Activated CD4-positive, alpha-beta memory T cell treated with anti-CD3 and anti-CD28 coated beads for 36 hours (primary cell): ENCODE data around the gene TMEM134. TPM values are rescaled to one million over a fixed set of nuclear protein-coding genes. Genes with fewer than 3 reads are reported as not detected.
"Not testable (repeated sequence)": the region's sequence is repeated elsewhere in the genome, so short reads cannot be mapped to it uniquely, and the experiment has no call there.

Experiments
- CTCF ChIA-PET: fragments of 350-600 bp; sonication (Branson Sonifier 250); formaldehyde crosslinking; loops from one replicate; lab custom pipeline; 2021; ENCODE audit warnings: antibody characterized with exemption, inconsistent platforms; lab: Charles Lee
- POLR2A ChIA-PET: fragments of 350-600 bp; sonication (Branson Sonifier 250); formaldehyde crosslinking; loops from one replicate; lab custom pipeline; 2021; ENCODE audit warnings: antibody characterized with exemption; lab: Charles Lee
- DNase-seq: peaks from one replicate; pipeline ENCODE4 v3.0.0-alpha.2; 2020
- H3K27ac Mint-ChIP-seq: one replicate; pipeline ENCODE4 v1.8.0; 2021; ENCODE audit warnings: mixed read lengths
- H3K27me3 Mint-ChIP-seq: one replicate; pipeline ENCODE4 v1.8.0; 2021; ENCODE audit warnings: mixed read lengths
- H3K36me3 Mint-ChIP-seq: one replicate; pipeline ENCODE4 v1.8.0; 2021; ENCODE audit warnings: mixed read lengths
- H3K4me1 Mint-ChIP-seq: one replicate; pipeline ENCODE4 v1.8.0; 2021; ENCODE audit warnings: low read depth, mixed read lengths
- H3K4me3 Mint-ChIP-seq: one replicate; pipeline ENCODE4 v1.8.0; 2021; ENCODE audit warnings: mild to moderate bottlenecking, mixed read lengths
- H3K9me3 Mint-ChIP-seq: one replicate; pipeline ENCODE4 v1.8.0; 2021; ENCODE audit warnings: mixed read lengths
- intact Hi-C: fragments of 100-400 bp; cut with micrococcal nuclease; formaldehyde crosslinking; loops from one replicate; pipeline ENCODE4 v1.15.1; 2023
- total RNA-seq, 2 experiments: library from RNA; stranded (reverse); gene quantifications; one replicate each; pipeline ENCODE4 v1.2.3, GENCODE V29; 2021

The TMEM134 gene
- total RNA-seq, 2 experiments from 2014 or later, result 68.2 to 75.2 TPM

DNA sequence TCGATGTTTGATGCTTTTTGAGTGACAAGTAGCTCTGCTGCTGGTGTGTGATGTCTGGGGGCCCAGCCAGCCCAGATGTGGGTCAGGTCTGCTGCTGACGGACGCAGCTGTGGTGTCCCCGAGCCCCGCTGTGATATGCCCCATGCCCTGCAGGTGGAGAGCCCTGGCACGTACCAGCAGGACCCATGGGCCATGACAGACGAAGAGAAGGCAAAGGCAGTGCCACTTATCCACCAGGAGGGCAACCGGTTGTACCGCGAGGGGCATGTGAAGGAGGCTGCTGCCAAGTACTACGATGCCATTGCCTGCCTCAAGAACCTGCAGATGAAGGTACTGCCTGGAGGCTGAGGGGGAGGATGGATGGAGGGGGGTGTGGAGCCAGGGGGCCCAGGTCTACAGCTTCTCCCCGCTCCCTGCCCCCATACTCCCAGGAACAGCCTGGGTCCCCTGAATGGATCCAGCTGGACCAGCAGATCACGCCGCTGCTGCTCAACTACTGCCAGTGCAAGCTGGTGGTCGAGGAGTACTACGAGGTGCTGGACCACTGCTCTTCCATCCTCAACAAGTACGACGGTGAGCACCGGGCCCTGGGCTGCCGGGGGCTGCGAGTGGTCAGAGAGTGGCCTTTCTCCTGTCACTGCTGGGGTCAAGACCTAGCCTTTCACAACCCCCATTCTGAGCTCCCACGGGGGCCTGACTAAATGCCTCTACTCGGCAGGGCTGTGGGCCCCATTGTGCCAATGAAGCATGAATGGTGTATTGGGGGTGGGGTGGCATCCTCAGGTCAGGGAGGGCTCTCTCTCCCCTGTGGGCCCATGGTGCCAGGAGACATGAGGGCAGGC is 21.1 kb upstream of the TMEM134 start:
- Mint-ChIP-seq H3K4me1 (peaks cover 50% of the 10 kb centered on the region), H3K36me3 (peaks cover 57% of the 10 kb centered on the region), H3K27ac (peak overlapping the region; percentile 85), H3K27me3 (no peaks in the 10 kb centered on the region), H3K4me3 (peak overlapping the region; percentile 34), H3K9me3 (no peaks in the 10 kb centered on the region)
- DNase-seq, result no peak
- intact Hi-C loops, result loop anchor here (5.0 to 10.0 kb wide), 3 partner anchors 203 to 375 kb away; partner anchors contain the start of genes ANKRD13D and KDM2A
- ChIA-PET POLR2A (interaction anchor here (1.1 to 4.2 kb wide), 5 partner anchors 15 to 86 kb away, joined by 3 to 21 read pairs (median 6); partner anchors contain the start of genes PITPNM1, PTPRCAP and TMEM134), CTCF (no interaction called here)

- H3K36me3 Mint-ChIP-seq, result peaks cover 64% of the 10 kb centered on the region
- POLR2A ChIA-PET, result interaction anchor here (1.4 to 7.2 kb wide), 3 partner anchors 16 to 92 kb away, joined by 5 to 67 read pairs (median 21); partner anchors contain the start of genes PITPNM1 and PTPRCAP
- peak overlapping the region; percentile 99 for H3K27ac Mint-ChIP-seq
- intact Hi-C loops, result loop anchor here (5.0 to 10.0 kb wide), 3 partner anchors 202 to 375 kb away; partner anchors contain the start of genes ANKRD13D and KDM2A
- CTCF ChIA-PET, result interaction anchor here (2.3 kb wide), 1 partner anchor 17 kb away, joined by 10 read pairs; the partner anchor contains the start of gene PITPNM1
- H3K9me3 Mint-ChIP-seq, result no peaks in the 10 kb centered on the region
- H3K27me3 Mint-ChIP-seq, result no peaks in the 10 kb centered on the region
- no peak for DNase-seq
- peaks cover 58% of the 10 kb centered on the region for H3K4me1 Mint-ChIP-seq
- peak overlapping the region; percentile 34 for H3K4me3 Mint-ChIP-seq
These were observed 20.3 kb upstream of the TMEM134 start for GRCh38 chr11:67489203-67489884.

- DNase-seq, result peak; percentile 87
- intact Hi-C loops, result loop anchor here (1.0 to 10.0 kb wide), 6 partner anchors 20 to 372 kb away; partner anchors contain the start of genes ANKRD13D and KDM2A
- ChIA-PET POLR2A (interaction anchor here (1.0 to 7.2 kb wide), 7 partner anchors 18 to 214 kb away, joined by 3 to 67 read pairs (median 17); partner anchors contain the start of genes CDK2AP2, CORO1B, PITPNM1 and PPP1CA), CTCF (interaction anchor here (0.6 to 1.5 kb wide), 3 partner anchors 19 to 133 kb away, joined by 3 to 4 read pairs (median 4); partner anchors contain the start of gene RAD9A)
- no peaks in the 10 kb centered on the region for H3K9me3 Mint-ChIP-seq
- peak overlapping the region; percentile 99 for H3K27ac Mint-ChIP-seq
- H3K27me3 Mint-ChIP-seq, result no peaks in the 10 kb centered on the region
- H3K4me1 Mint-ChIP-seq, result peaks cover 64% of the 10 kb centered on the region
- peak overlapping the region; percentile 90 for H3K4me3 Mint-ChIP-seq
- H3K36me3 Mint-ChIP-seq, result peaks cover 60% of the 10 kb centered on the region
These were observed 17.6 kb upstream of the TMEM134 start for GRCh38 chr11:67486481-67487195.

GRCh38 chr11:67485873-67486361 is 16.9 kb upstream of the TMEM134 start:
- H3K27me3 Mint-ChIP-seq, H3K9me3 Mint-ChIP-seq: not testable (repeated sequence)
- H3K36me3 Mint-ChIP-seq, result peaks cover 55% of the 10 kb centered on the region
- CTCF ChIA-PET, result interaction anchor here (0.9 to 3.6 kb wide), 3 partner anchors 17 to 129 kb away, joined by 3 to 13 read pairs (median 4); partner anchors contain the start of gene TMEM134
- intact Hi-C loops, result loop anchor here (1.0 to 10.0 kb wide), 5 partner anchors 47 to 371 kb away; partner anchors contain the start of genes ANKRD13D and KDM2A
- peaks cover 62% of the 10 kb centered on the region for H3K4me1 Mint-ChIP-seq
- peak; percentile 90 for DNase-seq
- POLR2A ChIA-PET, result interaction anchor here (0.6 to 7.2 kb wide), 11 partner anchors 17 to 84 kb away, joined by 3 to 67 read pairs (median 4); partner anchors contain the start of genes CDK2AP2, CORO1B, PITPNM1 and PPP1CA
- H3K27ac Mint-ChIP-seq, result peak overlapping the region; percentile 99
- peak overlapping the region; percentile 90 for H3K4me3 Mint-ChIP-seq

- H3K9me3 Mint-ChIP-seq, result no peaks in the 10 kb centered on the region
- peaks cover 58% of the 10 kb centered on the region for H3K4me1 Mint-ChIP-seq
- H3K4me3 Mint-ChIP-seq, result peak overlapping the region; percentile 90
- intact Hi-C loops, result loop anchor here (1.0 to 10.0 kb wide), 5 partner anchors 46 to 370 kb away; partner anchors contain the start of genes ANKRD13D, KDM2A and POLD4
- DNase-seq, result peak; percentile 88
- H3K36me3 Mint-ChIP-seq, result peaks cover 47% of the 10 kb centered on the region
- H3K27me3 Mint-ChIP-seq, result no peaks in the 10 kb centered on the region
- ChIA-PET POLR2A (interaction anchor here (0.7 to 7.2 kb wide), 10 partner anchors 16 to 84 kb away, joined by 3 to 67 read pairs (median 4); partner anchors contain the start of genes PITPNM1, PPP1CA, PTPRCAP and TMEM134), CTCF (interaction anchor here (0.9 to 3.6 kb wide), 4 partner anchors 16 to 130 kb away, joined by 3 to 13 read pairs (median 8); partner anchors contain the start of genes PITPNM1, PPP1CA and TMEM134)
- H3K27ac Mint-ChIP-seq, result peak overlapping the region; percentile 99
These were observed 15.8 kb upstream of the TMEM134 start for GRCh38 chr11:67484847-67485311.

- peak overlapping the region; percentile 99 for H3K27ac Mint-ChIP-seq
- H3K36me3 Mint-ChIP-seq, result peaks cover 42% of the 10 kb centered on the region
- H3K4me3 Mint-ChIP-seq, result peak overlapping the region; percentile 90
- peak; percentile 74 for DNase-seq
- POLR2A ChIA-PET, result interaction anchor here (0.7 to 7.2 kb wide), 11 partner anchors 15 to 244 kb away, joined by 3 to 67 read pairs (median 5); partner anchors contain the start of genes PPP1CA, PTPRCAP, RPS6KB2 and TMEM134
- H3K4me1 Mint-ChIP-seq, result peaks cover 51% of the 10 kb centered on the region
- no peaks in the 10 kb centered on the region for H3K27me3 Mint-ChIP-seq
- H3K9me3 Mint-ChIP-seq, result no peaks in the 10 kb centered on the region
- intact Hi-C loops, result loop anchor here (1.0 to 10.0 kb wide), 4 partner anchors 15 to 369 kb away; partner anchors contain the start of genes KDM2A, POLD4 and TMEM134
- CTCF ChIA-PET, result interaction anchor here (1.8 to 3.6 kb wide), 3 partner anchors 15 to 83 kb away, joined by 8 to 13 read pairs (median 9); partner anchors contain the start of genes PITPNM1, PPP1CA and TMEM134
These were observed 15.0 kb upstream of the TMEM134 start for GRCh38 chr11:67483831-67484665.

GRCh38 chr11:67482827-67483798 is 14.1 kb upstream of the TMEM134 start, which contains the start of gene AIP:
Gene AIP, plus strand, starts transcription at chr11:67483026. Its CDS starts 133 bp downstream, at chr11:67483159.
- Mint-ChIP-seq H3K4me3 (peak within 1 kb of the TSS; percentile 90), H3K9me3 (no peaks in the 10 kb centered on the region), H3K27me3 (no peaks in the 10 kb centered on the region), H3K27ac (peak within 1 kb of the TSS; percentile 99), H3K4me1 (peaks cover 42% of the 10 kb centered on the region), H3K36me3 (peaks cover 32% of the 10 kb centered on the region)
- intact Hi-C loops, result loop anchor here (1.0 to 10.0 kb wide), 3 partner anchors 14 to 368 kb away; partner anchors contain the start of genes KDM2A and TMEM134
- POLR2A ChIA-PET, result interaction anchor here (0.7 to 7.2 kb wide), 7 partner anchors 15 to 243 kb away, joined by 3 to 67 read pairs (median 5); partner anchors contain the start of genes PPP1CA, PTPRCAP, RPS6KB2 and TBC1D10C
- peak; percentile 99 for DNase-seq
- CTCF ChIA-PET, result interaction anchor here (1.0 to 3.6 kb wide), 4 partner anchors 14 to 137 kb away, joined by 3 to 13 read pairs (median 6); partner anchors contain the start of genes PITPNM1 and TMEM134

DNA sequence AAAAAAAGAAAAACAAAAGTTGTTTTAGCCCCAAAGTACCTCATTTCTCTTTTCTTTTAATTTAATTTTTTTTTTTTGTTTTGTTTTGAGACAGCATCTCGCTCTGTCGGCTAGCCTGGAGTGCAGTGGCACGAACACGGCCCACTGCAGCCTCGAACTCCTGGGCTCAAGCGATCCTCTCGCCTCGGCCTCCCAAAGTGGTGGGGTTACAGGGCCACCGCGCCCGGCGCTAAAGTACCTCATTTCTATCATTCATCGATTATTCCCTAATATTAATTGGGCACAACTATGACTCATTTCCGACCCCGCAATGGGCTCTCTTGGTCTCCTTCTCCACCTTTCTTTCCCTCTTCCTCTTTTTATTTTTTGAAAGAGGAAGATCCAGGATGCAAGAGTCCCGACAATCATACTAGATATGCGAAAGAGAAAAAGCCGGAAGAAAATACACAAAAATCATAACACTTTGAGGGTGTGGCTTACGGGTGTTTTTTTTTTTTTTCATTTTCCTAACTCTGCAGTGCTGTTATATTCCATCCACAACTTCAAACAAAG is 13.3 kb upstream of the TMEM134 start:
- peaks cover 26% of the 10 kb centered on the region for H3K36me3 Mint-ChIP-seq
- intact Hi-C loops, result loop anchor here (1.0 to 10.0 kb wide), 2 partner anchors 18 to 368 kb away; partner anchors contain the start of gene KDM2A
- DNase-seq, result peak; percentile 33
- CTCF ChIA-PET, result interaction anchor here (0.7 to 3.6 kb wide), 5 partner anchors 14 to 137 kb away, joined by 3 to 13 read pairs (median 4); partner anchors contain the start of genes PITPNM1 and TMEM134
- peaks cover 34% of the 10 kb centered on the region for H3K4me1 Mint-ChIP-seq
- POLR2A ChIA-PET, result interaction anchor here (0.7 to 7.2 kb wide), 4 partner anchors 14 to 81 kb away, joined by 3 to 67 read pairs (median 6); partner anchors contain the start of genes PPP1CA, PTPRCAP, TBC1D10C and TMEM134
- peak overlapping the region; percentile 99 for H3K27ac Mint-ChIP-seq
- H3K27me3 Mint-ChIP-seq, result no peaks in the 10 kb centered on the region
- peak overlapping the region; percentile 90 for H3K4me3 Mint-ChIP-seq
- H3K9me3 Mint-ChIP-seq, result no peaks in the 10 kb centered on the region
